SK-N-SH (cell line): ENCODE data around the gene BMX. TPM values are rescaled to one million over a fixed set of nuclear protein-coding genes. Genes with fewer than 3 reads are reported as not detected.

Experiments used
- CTCF ChIA-PET: fragments of 300-600, 350-600 bp; formaldehyde crosslinking; extraction: SDS; loops from one replicate; lab custom pipeline; 2021; lab: Yijun Ruan, JAX
- POLR2A ChIA-PET: fragments of 350-600 bp; sonication (Branson Sonifier 250); formaldehyde crosslinking; extraction: SDS; loops from one replicate; lab custom pipeline; 2020; ENCODE audit warnings: antibody characterized with exemption, inconsistent platforms; lab: Yijun Ruan, JAX
- DNase-seq: peaks from one replicate; pipeline ENCODE4 v3.0.0; 2012
- H2AFZ ChIP-seq: fragments of 200-600 bp; sonication (generic); 2 replicates; pipeline ENCODE4 v1.8.1; 2016; ENCODE audit warnings: antibody characterized with exemption, mild to moderate bottlenecking, low read depth
- H3F3A ChIP-seq: fragments of 200-600 bp; sonication (generic); replicated peaks from 2 replicates; pipeline ENCODE3; 2016; ENCODE audit warnings: antibody characterized with exemption, mild to moderate bottlenecking; ENCODE audit not compliant: insufficient read depth
- H3K27ac ChIP-seq, 2 experiments: fragments of 200-500 bp in 1 of 2; fragments of 200-600 bp in 1 of 2; sonication (Bioruptor generic) in 1 of 2; sonication (generic), shearing (Covaris generic) in 1 of 2; 2 replicates each; pipeline versions ENCODE4 v1.5.1 to v1.6.1; 2014 to 2016; ENCODE audit warnings: low read depth in 2 of 2, inconsistent platforms in 1 of 2, low read length in 1 of 2, mild to moderate bottlenecking in 1 of 2, mixed read lengths in 1 of 2
- H3K27me3 ChIP-seq: fragments of 200-600 bp; sonication (generic), shearing (Covaris generic); 2 replicates; pipeline ENCODE4 v1.6.1; 2016; ENCODE audit warnings: mixed run types; ENCODE audit not compliant: insufficient read depth
- H3K36me3 ChIP-seq, 2 experiments: fragments of 200-500 bp in 1 of 2; fragments of 200-600 bp in 1 of 2; sonication (Bioruptor generic) in 1 of 2; sonication (generic) in 1 of 2; replicated peaks in 1 of 2; 2 replicates each; pipeline versions ENCODE3 to v1.5.1; 2014 to 2016; ENCODE audit warnings: low read length in 1 of 2, mild to moderate bottlenecking in 1 of 2; ENCODE audit not compliant: insufficient read depth in 2 of 2, control insufficient read depth in 1 of 2
- H3K4me1 ChIP-seq, 2 experiments: fragments of 200-500 bp in 1 of 2; fragments of 200-600 bp in 1 of 2; sonication (Bioruptor generic) in 1 of 2; sonication (generic), shearing (Covaris generic) in 1 of 2; 2 replicates each; pipeline versions ENCODE4 v1.5.1 to v1.6.1; 2014 to 2016; ENCODE audit warnings: low read depth in 1 of 2, low read length in 1 of 2, mixed run types in 1 of 2; ENCODE audit not compliant: insufficient read depth in 2 of 2, control insufficient read depth in 1 of 2
- H3K4me2 ChIP-seq: fragments of 200-600 bp; sonication (generic), shearing (Covaris generic); 2 replicates; pipeline ENCODE4 v1.6.1; 2017; ENCODE audit warnings: mixed run types
- H3K4me3 ChIP-seq, 2 experiments: fragments of 200-500 bp in 1 of 2; fragments of 200-600 bp in 1 of 2; sonication (Bioruptor generic) in 1 of 2; sonication (generic), shearing (Covaris generic) in 1 of 2; 2 replicates each; pipeline versions ENCODE4 v1.5.1 to v1.8.1; 2014 to 2016; ENCODE audit warnings: low read depth in 2 of 2, inconsistent platforms in 1 of 2, low read length in 1 of 2, mild to moderate bottlenecking in 1 of 2, mixed read lengths in 1 of 2, moderate library complexity in 1 of 2
- H3K79me2 ChIP-seq: fragments of 200-600 bp; sonication (generic); 2 replicates; pipeline ENCODE4 v1.8.1; 2017; ENCODE audit warnings: mild to moderate bottlenecking; ENCODE audit not compliant: insufficient read depth
- H3K9ac ChIP-seq: fragments of 200-600 bp; sonication (generic); 2 replicates; pipeline ENCODE4 v1.6.1; 2017; ENCODE audit warnings: mixed run types
- H3K9me2 ChIP-seq: fragments of 200-600 bp; sonication (generic); 2 replicates; pipeline ENCODE4 v1.6.1; 2017; ENCODE audit warnings: mixed run types
- H3K9me3 ChIP-seq: fragments of 200-600 bp; sonication (generic); 2 replicates; pipeline ENCODE4 v1.6.1; 2017; ENCODE audit warnings: mixed run types, mild to moderate bottlenecking, moderate library complexity
- H4K20me1 ChIP-seq: fragments of 200-600 bp; sonication (generic); 2 replicates; pipeline ENCODE4 v1.6.1; 2017; ENCODE audit warnings: mild to moderate bottlenecking, mixed run types; ENCODE audit not compliant: insufficient read depth
- CHD2 ChIP-seq: fragments of 150-350 bp; IDR thresholded peaks from 2 replicates; pipeline ENCODE4 v1.6.1; 2018; ENCODE audit warnings: low read length; ENCODE audit not compliant: partially characterized antibody
- CTCF ChIP-seq: fragments of 200-600 bp; sonication (generic); IDR thresholded peaks from 2 replicates; pipeline ENCODE4 v1.6.1; 2017; ENCODE audit warnings: antibody characterized with exemption, mild to moderate bottlenecking, moderate library complexity
- EP300 ChIP-seq, 2 experiments: IDR thresholded peaks; 2 replicates each; pipeline versions ENCODE4 v1.4.0 to v1.6.1; 2012; ENCODE audit warnings: borderline replicate concordance in 1 of 2, low read depth in 1 of 2, low read length in 1 of 2
- EZH2phosphoT487 ChIP-seq: fragments of 200-600 bp; sonication (generic); IDR thresholded peaks from 2 replicates; pipeline ENCODE4 v1.6.1; 2017; ENCODE audit warnings: low read depth, mixed run types, mild to moderate bottlenecking, antibody characterized with exemption, moderate library complexity, borderline replicate concordance
- FOSL2 ChIP-seq: IDR thresholded peaks from 2 replicates; pipeline ENCODE4 v1.4.0; 2012; ENCODE audit warnings: low read depth, mild to moderate bottlenecking, moderate library complexity, borderline replicate concordance
- FOXJ3 ChIP-seq: sonication (generic); formaldehyde crosslinking; IDR thresholded peaks from 2 replicates; pipeline ENCODE4 v1.5.1; 2020; ENCODE audit warnings: mild to moderate bottlenecking, missing genetic modification reagents
- NFIC ChIP-seq: IDR thresholded peaks from 2 replicates; pipeline ENCODE4 v1.4.0; 2012; ENCODE audit warnings: borderline replicate concordance
- RAD21 ChIP-seq: IDR thresholded peaks from 2 replicates; pipeline ENCODE4 v1.6.1; 2012; ENCODE audit warnings: mild to moderate bottlenecking, low read length
- RCOR1 ChIP-seq: fragments of 150-350 bp; IDR thresholded peaks from 2 replicates; pipeline ENCODE4 v1.6.1; 2017; ENCODE audit warnings: antibody characterized with exemption, low read length
- SIN3A ChIP-seq: IDR thresholded peaks from 2 replicates; pipeline ENCODE4 v1.6.1; 2012; ENCODE audit warnings: low read depth, mild to moderate bottlenecking, low read length, moderate library complexity, borderline replicate concordance
- SMC3 ChIP-seq: IDR thresholded peaks from 2 replicates; pipeline ENCODE4 v1.6.1; 2012; ENCODE audit warnings: low read depth, low read length, improper control_type of control experiment
- TAF1 ChIP-seq: IDR thresholded peaks from 2 replicates; pipeline ENCODE4 v1.6.1; 2012; ENCODE audit warnings: low read depth, mild to moderate bottlenecking, low read length, moderate library complexity, borderline replicate concordance
- TCF12 ChIP-seq: IDR thresholded peaks from 2 replicates; pipeline ENCODE4 v1.4.0; 2012
- USF1 ChIP-seq: IDR thresholded peaks from 2 replicates; pipeline ENCODE4 v1.4.0; 2012; ENCODE audit warnings: low read depth, borderline replicate concordance
- YY1 ChIP-seq: IDR thresholded peaks from 2 replicates; pipeline ENCODE4 v1.4.0; 2012; ENCODE audit warnings: low read depth, mild to moderate bottlenecking
- WGBS: methylation state at CpG from one replicate; pipeline ENCODE4 v1.1.6; 2017; ENCODE audit warnings: low lambda C conversion rate; 5-methylcytosine and 5-hydroxymethylcytosine counted together
- polyA plus RNA-seq, 3 experiments: library from polyadenylated mRNA; depleted of rRNA; stranded (reverse); fragments of >200 nt; gene quantifications; 2 replicates each; pipeline ENCODE4 v1.2.3, GENCODE V29; 2012
- TF ChIP-seq, protein P1 (sequence below): IDR thresholded peaks from 2 replicates; pipeline ENCODE4; 2012

BMX gene
- polyA plus RNA-seq, 1 of the 3 experiments (the other 2 are of a cell fraction), result not detected

GRCh38 chrX:15495801-15496200 is 4.8 kb upstream of the BMX start:
- Histone ChIP-seq H3K36me3 (no peaks in the 10 kb centered on the region), H3K27me3 (peaks cover 19% of the 10 kb centered on the region; the same call in 1 of the 2 replicates), H3F3A (no peaks in the 10 kb centered on the region), H3K4me2 (no peak overlapping the region), H2AFZ (no peak overlapping the region), H3K9me3 (no peaks in the 10 kb centered on the region), H4K20me1 (no peaks in the 10 kb centered on the region), H3K4me3 (no peak overlapping the region), H3K79me2 (no peaks in the 10 kb centered on the region), H3K27ac (no peak overlapping the region), H3K9ac (no peak overlapping the region), H3K9me2 (no peaks in the 10 kb centered on the region), H3K4me1 (no peaks in the 10 kb centered on the region; a peak in 1 of 4 replicates)
- 64% methylated on average over 4 of the region's 4 CpGs for WGBS
- no peak for TF ChIP-seq EP300 (IDR thresholded peaks at IDR 0.05; ENCODE audit: borderline replicate concordance in 1 of 2, low read depth in 1 of 2, low read length in 1 of 2)
- no peak for TF ChIP-seq YY1
- no peak for TF ChIP-seq EZH2phosphoT487
- TF ChIP-seq SIN3A, result no peak
- TF ChIP-seq FOXJ3 (CRISPR knock-in tag), result no peak
- no peak for TF ChIP-seq TAF1
- TF ChIP-seq RCOR1, result no peak
- ChIA-PET POLR2A (no interaction called here), CTCF (interaction anchor here (0.7 to 1.3 kb wide), 3 partner anchors 32 to 1199 kb away, joined by 3 read pairs; no protein-coding TSS in a partner anchor)
- no peak for DNase-seq

DNA sequence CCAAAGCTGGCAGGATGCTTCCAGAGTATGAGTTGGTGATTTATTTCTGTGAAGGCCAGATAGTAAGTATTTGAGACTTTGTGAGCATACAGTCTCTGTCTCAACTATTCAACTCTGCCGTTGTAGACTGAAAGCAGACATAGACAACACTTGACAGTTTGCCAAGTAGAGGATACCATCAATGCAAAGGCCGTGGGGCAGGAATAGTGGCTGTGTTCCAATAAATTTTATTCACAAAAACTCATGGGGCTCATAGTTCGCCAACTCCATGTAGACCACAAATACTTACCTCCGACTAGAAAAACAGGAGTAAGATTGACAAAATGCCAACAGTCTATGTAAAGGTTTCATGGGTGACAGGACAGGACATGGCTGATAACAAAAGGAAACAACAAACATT is 3.8 kb upstream of the BMX start:
- no peaks in the 10 kb centered on the region; a peak in 1 of 4 replicates for H3K4me1 ChIP-seq
- H3K4me3 ChIP-seq, result no peak overlapping the region
- H3F3A ChIP-seq, result no peaks in the 10 kb centered on the region
- 21% methylated on average over 4 of the region's 4 CpGs for WGBS
- no peaks in the 10 kb centered on the region for H4K20me1 ChIP-seq
- H3K9me2 ChIP-seq, result no peaks in the 10 kb centered on the region
- TF ChIP-seq FOSL2 (no peak), FOXJ3 (CRISPR knock-in tag) (no peak), NFIC (peak; percentile 26; the same call in 1 of the 2 replicates), TCF12 (0 out of 2 replicates have a peak, but pooled peaks have one; percentile 21)
- TF ChIP-seq, protein P1, sequence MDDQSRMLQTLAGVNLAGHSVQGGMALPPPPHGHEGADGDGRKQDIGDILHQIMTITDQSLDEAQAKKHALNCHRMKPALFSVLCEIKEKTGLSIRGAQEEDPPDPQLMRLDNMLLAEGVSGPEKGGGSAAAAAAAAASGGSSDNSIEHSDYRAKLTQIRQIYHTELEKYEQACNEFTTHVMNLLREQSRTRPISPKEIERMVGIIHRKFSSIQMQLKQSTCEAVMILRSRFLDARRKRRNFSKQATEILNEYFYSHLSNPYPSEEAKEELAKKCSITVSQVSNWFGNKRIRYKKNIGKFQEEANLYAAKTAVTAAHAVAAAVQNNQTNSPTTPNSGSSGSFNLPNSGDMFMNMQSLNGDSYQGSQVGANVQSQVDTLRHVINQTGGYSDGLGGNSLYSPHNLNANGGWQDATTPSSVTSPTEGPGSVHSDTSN, result peak; percentile 39; the same call in 1 of the 2 replicates
- no peaks in the 10 kb centered on the region for H3K9me3 ChIP-seq
- H3K79me2 ChIP-seq, result no peaks in the 10 kb centered on the region
- no peak overlapping the region; a peak in 1 of 4 replicates for H3K27ac ChIP-seq
- peaks cover 29% of the 10 kb centered on the region; the same call in 1 of the 2 replicates for H3K27me3 ChIP-seq
- CTCF ChIA-PET, result interaction anchor here (1.3 kb wide), 1 partner anchor 1198 kb away, joined by 3 read pairs; no protein-coding TSS in a partner anchor
- no peak overlapping the region for H2AFZ ChIP-seq
- DNase-seq, result no peak
- H3K9ac ChIP-seq, result no peak overlapping the region
- no peaks in the 10 kb centered on the region for H3K36me3 ChIP-seq
- no peak overlapping the region for H3K4me2 ChIP-seq
- POLR2A ChIA-PET, result no interaction called here

DNA sequence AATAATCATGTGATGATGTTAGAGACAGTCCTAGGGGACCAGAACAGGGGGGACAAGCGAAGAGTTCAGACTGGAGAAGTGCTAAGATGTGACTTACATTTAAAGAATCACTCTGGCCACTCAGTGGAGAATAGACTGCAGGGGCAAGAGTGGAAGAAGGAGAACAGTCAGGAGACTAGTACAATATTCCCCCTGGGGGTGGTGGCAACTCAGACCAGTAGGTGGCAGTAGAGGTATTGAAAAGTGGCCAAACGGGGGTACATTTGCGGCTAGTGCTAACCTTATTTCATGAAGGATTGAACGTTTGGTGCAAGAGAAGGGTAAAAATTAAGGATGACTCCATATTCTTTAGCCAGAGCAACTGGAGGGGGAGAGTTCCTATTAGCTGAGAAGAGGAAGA is 2.7 kb upstream of the BMX start:
- Histone ChIP-seq H3K9me2 (no peaks in the 10 kb centered on the region), H3K9me3 (no peaks in the 10 kb centered on the region), H3K27me3 (peaks cover 36% of the 10 kb centered on the region; the same call in 1 of the 2 replicates), H3K4me2 (no peak overlapping the region), H4K20me1 (no peaks in the 10 kb centered on the region), H3K4me1 (no peaks in the 10 kb centered on the region; a peak in 1 of 4 replicates)
- POLR2A ChIA-PET, result no interaction called here
- peak; percentile 48 for TF ChIP-seq SMC3
- TF ChIP-seq USF1, result no peak
- no peak for TF ChIP-seq CHD2
- peak; percentile 74 for TF ChIP-seq CTCF
- TF ChIP-seq RAD21, result peak; percentile 68
- TF ChIP-seq, all 33 proteins: peak for 3
- Histone ChIP-seq H3K4me3 (no peak overlapping the region), H3K79me2 (no peaks in the 10 kb centered on the region), H3K9ac (no peak overlapping the region), H3K36me3 (no peaks in the 10 kb centered on the region), H2AFZ (no peak overlapping the region), H3F3A (no peaks in the 10 kb centered on the region), H3K27ac (no peak overlapping the region)
- WGBS, result 19% methylated on average over 4 of the region's 4 CpGs
- DNase-seq, result peak; percentile 72
- CTCF ChIA-PET, result interaction anchor here (1.2 to 1.5 kb wide), 5 partner anchors 9 to 26 kb away, joined by 3 to 6 read pairs (median 3); no protein-coding TSS in a partner anchor
